ENCODE results near the gene LZTR1. TPM values are rescaled to one million over a fixed set of nuclear protein-coding genes. Genes with fewer than 3 reads are reported as not detected.

LZTR1 gene
- total and polyA plus RNA-seq, 3 donors from 2014 or later, result 32.4 to 61.6 (median 61.5) TPM

GRCh38 chr22:20964090-20964798, 17.9 kb upstream of the LZTR1 start:
- DNase-seq, result no peak
- WGBS, 2 donors, result 55 to 56% methylated on average over 6 of the region's 6 CpGs
- no peaks in the 10 kb centered on the region for H3K27me3 ChIP-seq
- TF ChIP-seq CTCF (IDR thresholded peaks at IDR 0.05) (no peak), POLR2A (IDR thresholded peaks at IDR 0.05) (no peak)
- H3K27ac ChIP-seq, result no peak overlapping the region
- H3K9me3 ChIP-seq, result no peaks in the 10 kb centered on the region
- intact Hi-C loops (cut with DNase I; ENCODE audit: low total_unique reads), result no loop called here
- H3K4me3 ChIP-seq, result no peak overlapping the region
- peaks cover 10% of the 10 kb centered on the region for H3K4me1 ChIP-seq
- no peaks in the 10 kb centered on the region for H3K36me3 ChIP-seq (ENCODE audit: low read depth, missing control alignments)

GRCh38 chr22:20964799-20965103, 17.3 kb upstream of the LZTR1 start:
- Histone ChIP-seq H3K4me3 (no peak overlapping the region), H3K27me3 (no peaks in the 10 kb centered on the region), H3K9me3 (no peaks in the 10 kb centered on the region), H3K4me1 (peaks cover 10% of the 10 kb centered on the region), H3K36me3 (ENCODE audit: low read depth, missing control alignments) (no peaks in the 10 kb centered on the region), H3K27ac (no peak overlapping the region)
- no peak for TF ChIP-seq CTCF (IDR thresholded peaks at IDR 0.05)
- TF ChIP-seq POLR2A (IDR thresholded peaks at IDR 0.05), result no peak
- no peak for DNase-seq
- intact Hi-C loops (cut with DNase I; ENCODE audit: low total_unique reads), result no loop called here
- 1 to 2% methylated on average over 17 to 18 of the region's 28 CpGs for WGBS, 2 donors

GRCh38 chr22:20965104-20965887, 16.8 kb upstream of the LZTR1 start:
- no peaks in the 10 kb centered on the region for H3K9me3 ChIP-seq
- no peaks in the 10 kb centered on the region for H3K27me3 ChIP-seq
- H3K36me3 ChIP-seq (ENCODE audit: low read depth, missing control alignments), result no peaks in the 10 kb centered on the region
- DNase-seq, result no peak
- WGBS, 2 donors, result 2 to 8% methylated on average over 24 to 47 of the region's 65 CpGs
- peaks cover 10% of the 10 kb centered on the region for H3K4me1 ChIP-seq
- TF ChIP-seq CTCF (IDR thresholded peaks at IDR 0.05), result no peak
- TF ChIP-seq POLR2A (IDR thresholded peaks at IDR 0.05), result no peak
- intact Hi-C loops (cut with DNase I; ENCODE audit: low total_unique reads), result no loop called here
- no peak overlapping the region for H3K27ac ChIP-seq
- H3K4me3 ChIP-seq, result peak overlapping the region in 1 of 2 donors; percentile 43

- peaks cover 10% of the 10 kb centered on the region for H3K4me1 ChIP-seq
- intact Hi-C loops (cut with DNase I; ENCODE audit: low total_unique reads), result no loop called here
- no peaks in the 10 kb centered on the region for H3K9me3 ChIP-seq
- no peak overlapping the region for H3K4me3 ChIP-seq
- DNase-seq, result no peak
- TF ChIP-seq CTCF (IDR thresholded peaks at IDR 0.05), result no peak
- TF ChIP-seq POLR2A (IDR thresholded peaks at IDR 0.05), result no peak
- H3K36me3 ChIP-seq (ENCODE audit: low read depth, missing control alignments), result no peaks in the 10 kb centered on the region
- WGBS, 2 donors, result 87 to 100% methylated on average over 1 to 11 of the region's 13 CpGs
- no peaks in the 10 kb centered on the region for H3K27me3 ChIP-seq
- H3K27ac ChIP-seq, result no peak overlapping the region
Measured at GRCh38 chr22:20965888-20966855, 15.9 kb upstream of the LZTR1 start.

Measured in testis (tissue), 3 donors.